HUES64 (cell line): Measurements from ENCODE around the gene CYP2E1.
"Not testable (repeated sequence)": the region's sequence is repeated elsewhere in the genome, so short reads cannot be mapped to it uniquely, and the experiment has no call there.

Experiments
- H3K27ac ChIP-seq: 2 replicates; pipeline ENCODE4 v1.7.0; 2013; ENCODE audit warnings: low read depth, low read length, inconsistent platforms
- H3K27me3 ChIP-seq: 2 replicates; pipeline ENCODE4 v1.6.1; 2013; ENCODE audit warnings: mild to moderate bottlenecking, low read length; ENCODE audit not compliant: insufficient read depth
- H3K36me3 ChIP-seq: 2 replicates; pipeline ENCODE4 v1.6.1; 2013; ENCODE audit warnings: mild to moderate bottlenecking, low read length; ENCODE audit not compliant: insufficient read depth
- H3K4me1 ChIP-seq: 2 replicates; pipeline ENCODE4 v1.6.1; 2013; ENCODE audit warnings: mild to moderate bottlenecking, low read length, moderate library complexity; ENCODE audit not compliant: insufficient read depth
- H3K4me3 ChIP-seq: 2 replicates; pipeline ENCODE4 v1.5.1; 2013; ENCODE audit warnings: mild to moderate bottlenecking, low read length, moderate library complexity
- H3K9ac ChIP-seq: 2 replicates; pipeline ENCODE4 v1.6.1; 2013; ENCODE audit warnings: mild to moderate bottlenecking, low read depth, low read length
- H3K9me3 ChIP-seq: 2 replicates; pipeline ENCODE4 v1.6.1; 2013; ENCODE audit warnings: low read depth, low read length; ENCODE audit not compliant: insufficient read depth
- WGBS: fragments of 150-250, 120-280 bp; methylation state at CpG from one replicate; pipeline ENCODE4 v1.1.7; 2013; ENCODE audit warnings: missing lambda C conversion rate; 5-methylcytosine and 5-hydroxymethylcytosine counted together

The CYP2E1 gene

DNA sequence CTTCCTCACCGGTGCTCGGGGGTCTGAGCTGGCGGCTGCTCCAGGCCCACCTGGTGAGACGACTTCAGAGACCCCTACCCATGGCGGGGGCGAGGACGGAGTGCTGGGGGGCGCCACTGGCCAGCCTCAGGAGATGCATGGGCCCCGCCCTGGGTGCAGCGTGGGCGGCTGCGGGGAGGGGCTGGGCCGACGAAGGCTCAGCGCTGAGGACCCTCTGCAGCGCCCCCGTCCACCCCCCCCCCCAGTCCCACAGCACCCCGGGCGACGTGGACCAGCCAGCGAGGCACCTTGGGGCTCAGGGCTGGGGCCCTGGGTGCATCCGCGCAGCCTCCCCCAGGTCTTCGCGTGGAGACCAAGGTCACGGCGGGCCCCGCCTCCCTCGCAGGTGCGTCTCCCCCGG, 49.9 kb downstream of the CYP2E1 start:
- WGBS = 100% methylated on average over 3 of the region's 31 CpGs
- H3K9ac ChIP-seq, H3K27me3 ChIP-seq, H3K27ac ChIP-seq, H3K4me1 ChIP-seq, H3K36me3 ChIP-seq, H3K4me3 ChIP-seq: not testable (repeated sequence)
- H3K9me3 ChIP-seq = peaks cover 17% of the 10 kb centered on the region
